Measurements from ENCODE around the gene EFNA1.

EFNA1 gene

GRCh38 chr1:155083865-155084721, 43.6 kb upstream of the EFNA1 start:
- peak overlapping the region; percentile 75 for H2AFZ ChIP-seq (ENCODE audit: low read length, unreplicated experiment)
- H3K4me3 ChIP-seq (ENCODE audit: low read depth, low read length) = peak overlapping the region; percentile 88
- H3K36me3 ChIP-seq (ENCODE audit: insufficient read depth, low read length) = no peaks in the 10 kb centered on the region
- H3K27ac ChIP-seq (ENCODE audit: low read depth, low read length) = no peak overlapping the region
- peaks cover 48% of the 10 kb centered on the region for H3K27me3 ChIP-seq (ENCODE audit: insufficient read depth, low read length)
- peaks cover 17% of the 10 kb centered on the region for H3K4me1 ChIP-seq (ENCODE audit: control insufficient read depth, insufficient read depth, low read length, unreplicated experiment)
- no peaks in the 10 kb centered on the region for H3K79me2 ChIP-seq (ENCODE audit: control insufficient read depth, insufficient read depth, low read length, unreplicated experiment)

- Histone ChIP-seq H3K36me3 (ENCODE audit: insufficient read depth, low read length) (no peaks in the 10 kb centered on the region), H3K4me3 (ENCODE audit: low read depth, low read length) (peak overlapping the region; percentile 88), H3K27ac (ENCODE audit: low read depth, low read length) (peak overlapping the region; percentile 28), H3K4me1 (ENCODE audit: control insufficient read depth, insufficient read depth, low read length, unreplicated experiment) (peaks cover 17% of the 10 kb centered on the region), H3K27me3 (ENCODE audit: insufficient read depth, low read length) (peaks cover 39% of the 10 kb centered on the region), H2AFZ (ENCODE audit: low read length, unreplicated experiment) (peak overlapping the region; percentile 90), H3K79me2 (ENCODE audit: control insufficient read depth, insufficient read depth, low read length, unreplicated experiment) (no peaks in the 10 kb centered on the region)
These were observed 42.8 kb upstream of the EFNA1 start for GRCh38 chr1:155084722-155085503.

GRCh38 chr1:155085504-155086127, 42.1 kb upstream of the EFNA1 start:
- no peaks in the 10 kb centered on the region for H3K79me2 ChIP-seq (ENCODE audit: control insufficient read depth, insufficient read depth, low read length, unreplicated experiment)
- peak overlapping the region; percentile 28 for H3K27ac ChIP-seq (ENCODE audit: low read depth, low read length)
- peaks cover 17% of the 10 kb centered on the region for H3K4me1 ChIP-seq (ENCODE audit: control insufficient read depth, insufficient read depth, low read length, unreplicated experiment)
- peaks cover 32% of the 10 kb centered on the region for H3K27me3 ChIP-seq (ENCODE audit: insufficient read depth, low read length)
- H3K4me3 ChIP-seq (ENCODE audit: low read depth, low read length) = peak overlapping the region; percentile 88
- peak overlapping the region; percentile 90 for H2AFZ ChIP-seq (ENCODE audit: low read length, unreplicated experiment)
- no peaks in the 10 kb centered on the region for H3K36me3 ChIP-seq (ENCODE audit: insufficient read depth, low read length)

- Histone ChIP-seq H3K4me3 (ENCODE audit: low read depth, low read length) (peak overlapping the region; percentile 88; the same call in 1 of the 2 replicates), H3K27me3 (ENCODE audit: insufficient read depth, low read length) (peaks cover 26% of the 10 kb centered on the region), H3K27ac (ENCODE audit: low read depth, low read length) (no peak overlapping the region), H3K36me3 (ENCODE audit: insufficient read depth, low read length) (no peaks in the 10 kb centered on the region), H3K79me2 (ENCODE audit: control insufficient read depth, insufficient read depth, low read length, unreplicated experiment) (no peaks in the 10 kb centered on the region), H2AFZ (ENCODE audit: low read length, unreplicated experiment) (no peak overlapping the region), H3K4me1 (ENCODE audit: control insufficient read depth, insufficient read depth, low read length, unreplicated experiment) (peaks cover 17% of the 10 kb centered on the region)
These were observed 41.4 kb upstream of the EFNA1 start for GRCh38 chr1:155086128-155086741.

- Histone ChIP-seq H3K4me1 (ENCODE audit: control insufficient read depth, insufficient read depth, low read length, unreplicated experiment) (peaks cover 17% of the 10 kb centered on the region), H2AFZ (ENCODE audit: low read length, unreplicated experiment) (no peak overlapping the region), H3K27ac (ENCODE audit: low read depth, low read length) (no peak overlapping the region), H3K36me3 (ENCODE audit: insufficient read depth, low read length) (no peaks in the 10 kb centered on the region), H3K79me2 (ENCODE audit: control insufficient read depth, insufficient read depth, low read length, unreplicated experiment) (no peaks in the 10 kb centered on the region), H3K27me3 (ENCODE audit: insufficient read depth, low read length) (peaks cover 19% of the 10 kb centered on the region), H3K4me3 (ENCODE audit: low read depth, low read length) (no peak overlapping the region)
These were observed 40.7 kb upstream of the EFNA1 start for GRCh38 chr1:155086856-155087535.

- Histone ChIP-seq H3K4me3 (ENCODE audit: low read depth, low read length) (no peak overlapping the region), H3K27me3 (ENCODE audit: insufficient read depth, low read length) (peaks cover 11% of the 10 kb centered on the region; the same call in 1 of the 2 replicates), H3K27ac (ENCODE audit: low read depth, low read length) (no peak overlapping the region), H3K36me3 (ENCODE audit: insufficient read depth, low read length) (no peaks in the 10 kb centered on the region), H3K79me2 (ENCODE audit: control insufficient read depth, insufficient read depth, low read length, unreplicated experiment) (no peaks in the 10 kb centered on the region), H2AFZ (ENCODE audit: low read length, unreplicated experiment) (no peak overlapping the region), H3K4me1 (ENCODE audit: control insufficient read depth, insufficient read depth, low read length, unreplicated experiment) (peaks cover 5% of the 10 kb centered on the region)
These were observed 36.3 kb upstream of the EFNA1 start for GRCh38 chr1:155091071-155092051.

GRCh38 chr1:155092131-155092530, 35.5 kb upstream of the EFNA1 start:
- no peak overlapping the region for H3K27ac ChIP-seq (ENCODE audit: low read depth, low read length)
- no peak overlapping the region for H3K4me3 ChIP-seq (ENCODE audit: low read depth, low read length)
- no peaks in the 10 kb centered on the region for H3K36me3 ChIP-seq (ENCODE audit: insufficient read depth, low read length)
- H3K4me1 ChIP-seq (ENCODE audit: control insufficient read depth, insufficient read depth, low read length, unreplicated experiment) = no peaks in the 10 kb centered on the region
- no peaks in the 10 kb centered on the region for H3K79me2 ChIP-seq (ENCODE audit: control insufficient read depth, insufficient read depth, low read length, unreplicated experiment)
- no peak overlapping the region for H2AFZ ChIP-seq (ENCODE audit: low read length, unreplicated experiment)
- H3K27me3 ChIP-seq (ENCODE audit: insufficient read depth, low read length) = peaks cover 12% of the 10 kb centered on the region; the same call in 1 of the 2 replicates

- no peaks in the 10 kb centered on the region for H3K4me1 ChIP-seq (ENCODE audit: control insufficient read depth, insufficient read depth, low read length, unreplicated experiment)
- H3K27me3 ChIP-seq (ENCODE audit: insufficient read depth, low read length) = peaks cover 12% of the 10 kb centered on the region; the same call in 1 of the 2 replicates
- no peak overlapping the region for H3K4me3 ChIP-seq (ENCODE audit: low read depth, low read length)
- no peaks in the 10 kb centered on the region for H3K36me3 ChIP-seq (ENCODE audit: insufficient read depth, low read length)
- H3K27ac ChIP-seq (ENCODE audit: low read depth, low read length) = no peak overlapping the region
- no peaks in the 10 kb centered on the region for H3K79me2 ChIP-seq (ENCODE audit: control insufficient read depth, insufficient read depth, low read length, unreplicated experiment)
- H2AFZ ChIP-seq (ENCODE audit: low read length, unreplicated experiment) = no peak overlapping the region
These were observed 35.0 kb upstream of the EFNA1 start for GRCh38 chr1:155092641-155093040.

GRCh38 chr1:155093911-155094621, 33.6 kb upstream of the EFNA1 start:
- Histone ChIP-seq H3K27ac (ENCODE audit: low read depth, low read length) (no peak overlapping the region), H3K27me3 (ENCODE audit: insufficient read depth, low read length) (peaks cover 12% of the 10 kb centered on the region; the same call in 1 of the 2 replicates), H3K4me3 (ENCODE audit: low read depth, low read length) (no peak overlapping the region), H3K79me2 (ENCODE audit: control insufficient read depth, insufficient read depth, low read length, unreplicated experiment) (no peaks in the 10 kb centered on the region), H3K36me3 (ENCODE audit: insufficient read depth, low read length) (no peaks in the 10 kb centered on the region), H2AFZ (ENCODE audit: low read length, unreplicated experiment) (peak overlapping the region; percentile 47), H3K4me1 (ENCODE audit: control insufficient read depth, insufficient read depth, low read length, unreplicated experiment) (no peaks in the 10 kb centered on the region)

Measured in ACC112 (cell line).